NB4 (cell line): ENCODE measurements around the gene TMPRSS9.

Source experiments
- DNase-seq: peaks from one replicate; pipeline ENCODE4 v3.0.0; 2010; ENCODE audit warnings: low read depth
- H3K4me3 ChIP-seq: one replicate; pipeline ENCODE4 v1.5.1; 2011; ENCODE audit warnings: mild to moderate bottlenecking, low read depth, low read length, moderate library complexity
- CTCF ChIP-seq: IDR thresholded peaks from one replicate; pipeline ENCODE4 v1.5.1; 2012; ENCODE audit warnings: low read depth, low read length
- MAX ChIP-seq: IDR thresholded peaks from 2 replicates; pipeline ENCODE4 v1.6.1; 2011; ENCODE audit warnings: low read depth, low read length
- MYC ChIP-seq: IDR thresholded peaks from 2 replicates; pipeline ENCODE4 v1.6.1; 2011; ENCODE audit warnings: low read depth, low read length
- POLR2A ChIP-seq: IDR thresholded peaks from 2 replicates; pipeline ENCODE4 v1.6.1; 2011; ENCODE audit warnings: mild to moderate bottlenecking; ENCODE audit not compliant: insufficient read length; ENCODE audit errors: extremely low read depth

TMPRSS9 gene

DNA sequence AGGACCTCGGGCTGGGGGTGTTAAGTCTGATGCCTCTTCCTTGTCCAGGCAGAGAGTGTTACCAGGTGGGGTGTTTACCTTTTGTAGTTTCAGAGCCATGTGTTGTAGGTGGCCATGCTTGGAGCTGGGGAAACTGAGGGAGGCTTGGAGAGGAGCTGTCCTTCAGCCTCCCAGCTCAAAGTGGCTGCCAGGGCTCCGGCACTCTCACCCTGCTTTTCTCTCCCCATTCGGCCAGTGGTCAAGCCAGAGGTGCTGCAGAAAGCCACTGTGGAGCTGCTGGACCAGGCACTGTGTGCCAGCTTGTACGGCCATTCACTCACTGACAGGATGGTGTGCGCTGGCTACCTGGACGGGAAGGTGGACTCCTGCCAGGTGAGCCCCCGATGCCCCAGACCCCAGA is 50.0 kb downstream of the TMPRSS9 start:
- no peak for TF ChIP-seq CTCF
- no peak for TF ChIP-seq MYC
- TF ChIP-seq POLR2A: no peak
- TF ChIP-seq MAX: no peak
- H3K4me3 ChIP-seq: no peak overlapping the region
- no peak for DNase-seq

GRCh38 chr19:2411709-2412108 is 51.6 kb downstream of the TMPRSS9 start:
- TF ChIP-seq MAX (no peak), CTCF (no peak), MYC (no peak), POLR2A (no peak)
- no peak for DNase-seq
- no peak overlapping the region for H3K4me3 ChIP-seq

DNA sequence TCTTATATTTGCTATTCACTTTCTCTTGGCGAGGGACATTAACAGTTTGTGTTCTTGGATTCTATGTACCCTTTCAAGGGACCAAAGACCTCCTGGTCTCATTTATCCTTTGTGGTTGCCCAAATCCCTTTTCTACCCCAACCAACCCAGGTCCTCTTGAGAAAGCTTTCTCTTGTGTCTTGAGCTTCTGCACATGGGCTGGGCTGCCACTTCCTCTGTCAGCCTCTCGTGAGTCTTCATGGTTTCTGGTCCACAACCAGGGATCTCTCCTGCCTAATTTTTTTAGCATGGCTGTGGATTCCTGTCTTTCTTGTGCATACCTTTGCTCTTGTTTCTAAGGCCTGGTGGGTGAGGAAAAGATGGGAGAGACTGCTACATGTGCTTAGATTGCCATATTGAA is 52.4 kb downstream of the TMPRSS9 start:
- no peak overlapping the region for H3K4me3 ChIP-seq
- DNase-seq: peak; percentile 29
- TF ChIP-seq POLR2A: no peak
- TF ChIP-seq MYC: no peak
- no peak for TF ChIP-seq MAX
- TF ChIP-seq CTCF: no peak

DNA sequence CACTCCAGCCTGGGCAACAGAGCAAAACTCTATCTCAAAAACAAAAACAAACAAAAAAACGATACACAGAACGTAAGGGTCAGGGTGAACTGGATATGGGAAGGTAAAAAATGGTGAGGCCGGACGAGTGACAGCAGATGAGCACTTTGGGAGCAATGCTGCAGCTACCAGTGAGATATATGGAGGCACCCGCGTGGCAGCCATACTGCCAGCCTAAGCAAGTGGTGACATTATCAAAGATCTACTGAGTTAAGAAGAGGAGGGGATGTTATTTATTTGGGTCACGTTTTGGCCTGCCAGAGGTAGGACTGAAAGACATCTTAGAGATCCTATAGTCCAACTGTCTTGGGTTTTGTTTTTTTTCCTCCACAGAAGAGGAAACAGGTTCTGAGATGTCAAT is 53.1 kb downstream of the TMPRSS9 start:
- DNase-seq: no peak
- H3K4me3 ChIP-seq: no peak overlapping the region
- TF ChIP-seq MAX (no peak), MYC (no peak), POLR2A (no peak), CTCF (no peak)

DNA sequence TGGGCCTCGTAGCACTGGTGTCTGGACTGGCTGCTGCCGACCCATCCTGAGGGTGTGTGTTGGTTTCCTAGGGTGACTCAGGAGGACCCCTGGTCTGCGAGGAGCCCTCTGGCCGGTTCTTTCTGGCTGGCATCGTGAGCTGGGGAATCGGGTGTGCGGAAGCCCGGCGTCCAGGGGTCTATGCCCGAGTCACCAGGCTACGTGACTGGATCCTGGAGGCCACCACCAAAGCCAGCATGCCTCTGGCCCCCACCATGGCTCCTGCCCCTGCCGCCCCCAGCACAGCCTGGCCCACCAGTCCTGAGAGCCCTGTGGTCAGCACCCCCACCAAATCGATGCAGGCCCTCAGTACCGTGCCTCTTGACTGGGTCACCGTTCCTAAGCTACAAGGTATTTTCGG is 53.6 kb downstream of the TMPRSS9 start:
- H3K4me3 ChIP-seq: no peak overlapping the region
- TF ChIP-seq MAX (no peak), CTCF (no peak), MYC (no peak), POLR2A (no peak)
- DNase-seq: no peak

GRCh38 chr19:2415281-2415972 is 55.4 kb downstream of the TMPRSS9 start:
- TF ChIP-seq MAX: no peak
- TF ChIP-seq POLR2A: no peak
- TF ChIP-seq MYC: no peak
- TF ChIP-seq CTCF: no peak
- DNase-seq: no peak
- no peak overlapping the region for H3K4me3 ChIP-seq
